Testis (tissue), 3 donors: ENCODE data around the gene GLRX5. TPM values are rescaled to one million over a fixed set of nuclear protein-coding genes. Genes with fewer than 3 reads are reported as not detected.
A peak's percentile ranks its signal among the peaks of the same experiment; 100 is the strongest.

ENCODE experiments used
- DNase-seq: peaks from one replicate; pipeline ENCODE4 v3.0.0-alpha.2; 2019
- H3K27ac ChIP-seq, 2 donors: fragments of 200-600 bp; sonication (generic); one replicate each; pipeline ENCODE4 v1.5.1; 2019
- H3K27me3 ChIP-seq: fragments of 200-600 bp; sonication (generic); one replicate; pipeline ENCODE4 v1.5.1; 2019
- H3K36me3 ChIP-seq: fragments of 200-600 bp; sonication (generic); one replicate; pipeline ENCODE4 v1.5.1; 2017; ENCODE audit warnings: low read depth; ENCODE audit errors: missing control alignments
- H3K4me1 ChIP-seq: fragments of 200-600 bp; sonication (generic); one replicate; pipeline ENCODE4 v1.5.1; 2019
- H3K4me3 ChIP-seq, 2 donors: fragments of 200-600 bp; sonication (generic); one replicate each; pipeline ENCODE4 v1.5.1; 2017 to 2019
- H3K9me3 ChIP-seq: fragments of 200-600 bp; sonication (generic); one replicate; pipeline ENCODE4 v1.5.1; 2017
- CTCF ChIP-seq, 3 experiments: fragments of 450-650 bp in 2 of 3; fragments of 200-600 bp in 1 of 3; sonication (generic) in 1 of 3; IDR thresholded peaks; one replicate each; pipeline ENCODE4 v1.5.1; 2016 to 2019; ENCODE audit warnings: antibody characterized with exemption in 3 of 3, mild to moderate bottlenecking in 2 of 3, moderate library complexity in 1 of 3
- POLR2A ChIP-seq: fragments of 450-650 bp; IDR thresholded peaks from one replicate; pipeline ENCODE4 v1.6.1; 2017; ENCODE audit warnings: antibody characterized with exemption, mild to moderate bottlenecking, moderate library complexity
- WGBS, 2 donors: methylation state at CpG; one replicate each; pipeline ENCODE4 v1.1.5; 2018; 5-methylcytosine and 5-hydroxymethylcytosine counted together
- intact Hi-C: fragments of 100-400 bp; cut with DNase I; formaldehyde crosslinking; loops from one replicate; pipeline ENCODE4 v1.15.1; 2023; ENCODE audit warnings: low total_unique reads
- polyA plus RNA-seq: library from polyadenylated mRNA; stranded (reverse); fragments of 350-450 nt; fragmentation: Illumina TruSeq; extraction: RNeasy Lipid Tissue Mini Kit (QIAGEN cat#74804); gene quantifications from one replicate; pipeline ENCODE4 v1.2.3, GENCODE V29; 2014; ENCODE audit warnings: low read depth, low replicate concordance; ENCODE audit not compliant: insufficient read depth
- total RNA-seq, 2 donors: library from RNA; depleted of rRNA; stranded (reverse); fragments of >200 nt; gene quantifications; one replicate each; pipeline ENCODE4 v1.2.3, GENCODE V29; 2016

Gene GLRX5
- total and polyA plus RNA-seq, 3 donors from 2014 or later, result 83.9 to 101 (median 95.0) TPM

- peaks cover 41% of the 10 kb centered on the region for H3K4me1 ChIP-seq
- TF ChIP-seq CTCF (IDR thresholded peaks at IDR 0.05) (no peak), POLR2A (no peak)
- H3K36me3 ChIP-seq, result no peaks in the 10 kb centered on the region
- peak overlapping the region in 1 of 2 donors; percentile 66 for H3K27ac ChIP-seq
- WGBS, 2 donors, result 56 to 57% methylated on average over 9 of the region's 9 CpGs
- no peak overlapping the region for H3K4me3 ChIP-seq
- intact Hi-C loops, result loop anchor here (5.0 kb wide), 1 partner anchor 84 kb away; no protein-coding TSS in a partner anchor
- no peak for DNase-seq
- no peaks in the 10 kb centered on the region for H3K9me3 ChIP-seq
- H3K27me3 ChIP-seq, result no peaks in the 10 kb centered on the region
Measured at GRCh38 chr14:95526483-95527386, 8.1 kb upstream of the GLRX5 start.

GRCh38 chr14:95527387-95528002, 7.4 kb upstream of the GLRX5 start:
- peak; percentile 80 to 89 (median 81) for TF ChIP-seq CTCF (IDR thresholded peaks at IDR 0.05)
- TF ChIP-seq POLR2A, result no peak
- H3K36me3 ChIP-seq, result no peaks in the 10 kb centered on the region
- WGBS, 2 donors, result 70 to 72% methylated on average over 4 of the region's 4 CpGs
- peaks cover 49% of the 10 kb centered on the region for H3K4me1 ChIP-seq
- no peaks in the 10 kb centered on the region for H3K27me3 ChIP-seq
- peak; percentile 82 for DNase-seq
- intact Hi-C loops, result loop anchor here (5.0 kb wide), 1 partner anchor 85 kb away; no protein-coding TSS in a partner anchor
- peak overlapping the region in 1 of 2 donors; percentile 66 for H3K27ac ChIP-seq
- H3K9me3 ChIP-seq, result no peaks in the 10 kb centered on the region
- H3K4me3 ChIP-seq, result no peak overlapping the region

- TF ChIP-seq CTCF (IDR thresholded peaks at IDR 0.05) (no peak), POLR2A (no peak)
- H3K27ac ChIP-seq, result no peak overlapping the region
- H3K4me1 ChIP-seq, result peaks cover 52% of the 10 kb centered on the region
- DNase-seq, result no peak
- 89 to 91% methylated on average over 7 of the region's 7 CpGs for WGBS, 2 donors
- H3K4me3 ChIP-seq, result no peak overlapping the region
- H3K27me3 ChIP-seq, result no peaks in the 10 kb centered on the region
- intact Hi-C loops, result loop anchor here (5.0 kb wide), 1 partner anchor 87 kb away; no protein-coding TSS in a partner anchor
- no peaks in the 10 kb centered on the region for H3K9me3 ChIP-seq
- H3K36me3 ChIP-seq, result no peaks in the 10 kb centered on the region
Measured at GRCh38 chr14:95529216-95529615, 5.6 kb upstream of the GLRX5 start.

GRCh38 chr14:95530473-95531276, 4.2 kb upstream of the GLRX5 start:
- Histone ChIP-seq H3K36me3 (no peaks in the 10 kb centered on the region), H3K27me3 (no peaks in the 10 kb centered on the region), H3K27ac (peak overlapping the region; percentile 34 to 77), H3K4me1 (peaks cover 45% of the 10 kb centered on the region), H3K9me3 (no peaks in the 10 kb centered on the region), H3K4me3 (no peak overlapping the region)
- DNase-seq, result no peak
- WGBS, 2 donors, result 53 to 57% methylated on average over 13 of the region's 13 CpGs
- intact Hi-C loops, result no loop called here
- TF ChIP-seq POLR2A (no peak), CTCF (IDR thresholded peaks at IDR 0.05) (no peak)
